ENCODE measurements around the gene SIPA1L2.

The SIPA1L2 gene

DNA sequence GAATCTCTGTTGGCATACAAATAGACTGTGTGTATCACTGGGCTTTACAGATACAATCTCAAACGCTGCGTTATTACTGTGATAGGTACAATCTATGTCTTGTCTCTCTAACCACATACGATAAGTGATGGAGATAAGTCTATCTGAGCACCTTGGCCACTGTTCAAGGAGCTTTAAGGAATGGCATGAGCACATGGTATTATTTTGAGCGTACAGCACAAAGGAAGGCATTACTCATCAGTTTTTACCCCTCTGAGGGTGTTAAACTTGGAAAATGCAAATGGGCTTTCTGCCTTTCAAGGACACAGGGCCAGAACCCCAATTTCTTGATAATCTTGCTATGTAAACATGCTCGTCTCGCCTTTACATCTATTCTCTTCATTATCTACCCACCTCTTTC lies 11.6 kb upstream of the SIPA1L2 start:
- no peak for DNase-seq

DNA sequence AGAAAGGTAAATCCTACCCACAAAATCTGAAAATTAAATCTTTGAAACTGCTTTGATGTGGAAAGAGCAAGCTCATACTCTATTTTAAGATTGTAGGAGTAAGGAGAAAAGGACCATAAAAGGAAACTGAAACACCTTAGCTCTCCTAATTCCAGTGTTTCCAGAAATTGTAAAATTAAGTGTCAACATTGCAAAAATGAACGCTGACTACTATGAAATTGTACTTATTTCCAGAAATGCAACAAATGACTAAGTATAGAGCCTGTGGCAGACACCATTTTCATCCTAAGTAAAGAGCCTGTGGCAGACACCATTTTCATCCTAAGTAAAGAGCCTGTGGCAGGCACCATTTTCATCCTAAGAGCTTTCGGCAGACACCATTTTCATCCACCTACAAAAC lies 6.9 kb upstream of the SIPA1L2 start:
- no peak for DNase-seq

DNA sequence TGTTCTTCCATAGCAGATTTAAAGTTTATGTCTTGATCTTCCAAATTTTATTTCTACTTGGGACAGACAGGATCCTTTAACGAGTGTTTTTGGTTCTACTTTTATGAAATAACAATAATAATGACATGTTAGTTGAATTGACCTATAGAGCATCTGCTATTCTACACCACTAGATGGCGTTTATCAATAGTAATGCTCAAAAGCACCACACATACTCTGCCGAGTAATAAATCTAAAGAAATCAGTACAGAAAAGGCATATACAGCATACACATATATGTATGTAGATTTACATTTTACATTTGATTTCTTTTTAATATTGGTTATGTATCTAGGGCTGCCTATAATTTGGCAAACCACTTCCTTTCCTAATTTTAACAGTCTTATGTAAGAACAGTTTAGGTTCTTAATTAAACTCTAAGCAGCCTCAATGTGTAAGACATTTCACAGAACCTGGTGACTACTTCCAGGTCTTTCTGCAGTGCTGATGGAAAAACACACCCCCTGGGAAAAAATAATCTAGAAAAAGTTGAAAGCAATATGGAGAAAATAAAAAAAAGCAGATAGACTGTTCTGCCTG lies 5.9 kb upstream of the SIPA1L2 start:
- no peak for DNase-seq

DNA sequence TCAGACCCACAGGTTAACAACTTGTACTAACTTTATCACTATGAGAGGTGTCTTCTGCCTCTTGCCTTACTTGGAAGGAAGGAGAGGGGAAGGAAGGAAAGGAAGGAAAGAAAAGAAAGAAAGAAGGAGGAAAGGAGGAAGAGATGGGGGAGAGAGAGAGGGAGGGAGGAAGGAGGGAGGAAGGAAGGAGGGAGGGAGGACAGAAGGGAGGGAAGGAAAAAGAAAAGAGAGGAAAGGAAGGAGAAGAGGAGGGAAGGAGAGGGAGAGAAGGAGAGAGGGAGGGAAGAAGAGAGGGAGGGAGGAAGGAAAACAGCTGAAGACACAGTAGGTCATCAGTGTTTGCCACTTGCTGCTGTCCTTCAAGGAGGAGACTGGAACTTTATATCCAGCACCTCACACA lies 5.3 kb upstream of the SIPA1L2 start:
- no peak for DNase-seq

DNA sequence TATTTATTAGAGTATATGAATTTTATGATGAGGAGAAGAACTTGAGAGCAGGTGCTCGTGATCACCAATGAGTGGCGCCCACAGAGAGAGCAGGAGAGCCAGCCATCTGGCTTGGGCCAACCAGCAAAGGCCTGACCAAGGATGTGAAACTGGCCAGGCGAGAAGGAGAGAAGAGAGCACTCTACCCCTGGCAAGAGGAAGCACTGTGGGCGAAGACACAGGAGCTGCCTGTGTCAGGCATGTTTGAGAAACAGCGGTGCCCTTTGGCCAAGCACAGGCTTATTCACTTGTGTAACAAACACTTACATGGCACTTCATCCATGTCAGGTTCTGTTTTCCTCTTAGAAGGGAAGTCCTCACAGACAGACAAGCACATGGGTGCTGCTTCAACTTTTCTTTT lies 4.2 kb upstream of the SIPA1L2 start:
- no peak for DNase-seq

DNA sequence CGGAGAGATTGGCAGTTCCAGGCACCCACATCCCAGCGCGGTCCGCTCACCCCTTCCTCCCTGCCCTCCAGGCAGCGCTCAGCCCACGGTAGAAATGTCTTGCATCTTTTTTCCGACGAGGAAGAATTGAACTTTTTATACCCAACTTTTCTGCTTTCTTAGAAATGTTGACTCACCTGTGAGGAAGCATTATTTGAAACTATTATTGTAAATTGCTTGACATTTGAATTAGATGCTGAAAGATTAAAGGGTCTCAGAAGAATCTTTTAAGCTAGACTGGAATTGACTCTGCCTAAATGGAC lies 912 bp upstream of the SIPA1L2 start:
- DNase-seq: no peak

DNA sequence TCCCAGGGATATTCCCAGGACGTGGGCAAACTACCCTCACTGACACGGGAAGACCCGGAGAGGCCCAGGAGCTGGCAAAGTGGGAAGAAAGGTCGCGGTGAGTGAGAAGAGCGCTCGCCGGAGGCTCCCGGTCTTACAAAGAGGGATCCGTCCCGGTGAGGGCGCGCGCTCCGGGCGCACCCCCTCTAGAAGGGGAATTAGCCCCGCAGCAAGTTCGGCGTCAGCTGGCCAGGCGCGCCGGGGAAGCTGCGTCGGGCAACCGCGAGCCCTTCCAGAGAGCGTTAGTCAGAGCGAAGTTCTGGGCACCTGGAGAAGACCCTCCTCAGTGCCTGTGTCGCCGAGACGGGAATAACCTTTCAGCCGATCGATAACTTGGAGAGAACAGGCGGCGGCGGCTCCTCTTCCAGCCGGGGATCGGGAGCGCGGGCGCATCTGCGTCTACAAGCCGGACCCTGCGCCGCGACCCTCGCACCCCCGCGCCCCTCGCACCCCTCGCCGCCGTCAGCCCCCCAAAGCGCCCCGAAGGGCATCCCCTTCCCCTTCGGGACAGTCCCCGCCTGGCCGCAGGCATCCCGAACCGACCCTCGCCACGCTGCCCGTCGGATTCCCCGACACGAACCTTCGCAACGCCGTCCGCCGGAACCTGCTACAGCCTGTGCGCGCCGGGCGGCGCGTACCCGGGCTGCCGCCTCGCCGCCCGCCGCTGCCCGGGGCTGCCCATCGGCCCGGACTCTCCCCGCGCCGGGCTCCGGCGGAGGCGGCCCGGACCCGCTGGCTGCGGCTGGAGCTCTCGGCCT lies 485 bp downstream of the SIPA1L2 start:
- DNase-seq: peak; percentile 53

DNA sequence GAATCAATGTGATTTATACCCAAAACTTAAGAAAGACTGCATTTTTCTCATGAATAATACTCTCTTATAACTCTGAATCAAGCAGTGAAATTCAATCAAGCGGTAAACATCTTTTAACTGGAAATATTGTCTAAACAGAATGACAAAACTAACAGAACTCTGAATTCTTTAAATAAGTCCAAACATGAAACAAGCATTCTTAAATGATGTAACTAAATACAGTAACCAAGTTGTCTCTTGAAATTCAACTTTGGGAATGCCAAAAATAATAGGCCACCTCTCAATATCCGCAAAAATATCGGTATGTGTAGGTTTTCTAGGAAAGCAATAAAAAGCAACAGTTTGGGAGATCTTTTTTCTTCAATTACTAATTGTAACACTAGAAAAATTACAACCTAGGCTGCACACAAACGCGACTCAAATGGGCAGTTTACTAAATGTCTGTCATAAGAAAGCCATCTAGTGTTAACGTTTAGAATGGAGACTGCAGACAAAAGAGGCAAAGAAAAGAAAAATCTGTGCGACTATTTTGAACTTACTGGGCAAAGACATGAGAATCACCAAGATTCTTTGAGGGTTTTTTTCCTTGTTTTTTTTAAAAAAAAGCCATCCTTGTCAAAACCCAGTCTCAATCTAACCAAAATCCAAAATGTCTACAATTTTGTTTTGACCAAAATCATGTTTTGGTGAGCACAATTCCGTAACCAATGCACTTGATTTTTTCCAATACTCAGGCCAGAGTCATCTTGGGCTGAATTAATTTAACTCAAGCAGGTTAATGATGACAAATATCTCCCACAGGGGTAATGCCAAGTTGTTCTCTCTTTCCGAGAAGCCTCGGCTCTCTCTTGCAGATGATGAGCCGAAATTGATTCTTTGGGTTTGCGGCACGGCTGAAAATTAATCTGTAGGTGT lies 1.3 kb downstream of the SIPA1L2 start:
- no peak for DNase-seq

DNA sequence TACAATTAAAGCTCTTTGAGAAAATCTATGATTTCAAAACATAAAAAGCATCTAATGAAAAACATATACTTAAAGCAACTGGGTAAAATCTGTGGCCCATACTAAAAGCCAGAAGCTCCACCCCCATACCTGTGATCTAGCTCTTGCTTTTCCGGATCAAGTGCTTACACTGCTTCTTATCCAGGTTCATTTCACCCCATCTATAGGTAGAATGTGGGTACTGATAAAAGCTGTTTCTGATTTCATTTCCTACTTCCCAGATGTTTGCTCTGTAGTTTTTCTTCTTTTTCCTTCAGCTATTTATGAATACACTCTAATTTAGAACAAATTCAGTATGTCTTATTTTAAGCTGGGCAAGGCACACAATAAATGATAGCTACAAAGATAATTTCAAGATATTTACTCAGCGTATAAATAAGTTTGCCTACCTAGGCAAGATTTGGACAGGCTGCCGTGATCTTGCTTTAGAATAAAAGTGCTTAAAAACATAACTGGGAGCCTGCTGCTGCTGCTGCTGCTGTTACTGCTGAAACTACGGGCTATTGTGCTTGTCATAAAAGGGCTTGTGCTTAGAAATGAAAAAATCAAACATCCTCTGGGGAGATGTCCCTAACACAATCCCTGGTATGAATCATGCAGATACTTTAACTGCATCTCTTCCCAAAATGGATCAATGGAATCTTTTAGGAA lies 2.1 kb downstream of the SIPA1L2 start:
- DNase-seq: no peak

DNA sequence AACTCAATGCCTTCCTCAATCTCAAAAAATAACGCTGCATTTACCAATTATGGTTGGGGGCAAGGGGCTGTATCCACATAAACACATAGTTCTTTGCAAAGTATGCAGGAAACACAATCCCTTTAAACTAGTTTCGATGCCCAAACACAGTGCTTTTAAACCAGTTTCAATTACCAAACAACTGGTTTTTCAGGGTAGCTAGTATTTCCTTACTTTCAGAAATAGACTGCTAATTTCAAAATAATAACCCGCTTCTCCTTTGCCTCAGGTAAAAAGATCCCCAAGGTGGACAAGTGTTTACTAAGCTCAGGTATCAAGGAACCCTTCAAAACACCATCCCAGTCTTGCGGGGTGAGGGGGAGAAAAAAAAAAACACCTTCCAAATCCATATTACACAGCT lies 2.8 kb downstream of the SIPA1L2 start:
- no peak for DNase-seq

DNA sequence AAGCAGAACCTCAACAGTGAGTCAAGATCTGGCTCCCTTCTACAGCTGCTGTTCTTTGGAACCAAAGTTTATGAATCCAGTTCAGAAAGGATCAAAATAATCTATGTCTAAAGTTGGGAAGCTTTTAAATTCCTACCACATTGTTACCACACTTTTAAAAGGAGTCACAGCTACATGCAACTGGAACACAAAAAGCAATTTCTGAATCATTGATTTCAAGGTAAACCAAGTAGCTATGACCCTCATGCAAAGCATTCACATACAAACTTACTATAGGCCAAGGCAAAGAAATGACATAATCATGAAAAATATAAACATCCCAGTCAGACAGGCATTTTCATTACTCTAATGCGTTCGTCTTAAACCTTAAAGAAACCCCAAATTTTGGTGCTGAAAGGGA lies 3.5 kb downstream of the SIPA1L2 start:
- DNase-seq: no peak

DNA sequence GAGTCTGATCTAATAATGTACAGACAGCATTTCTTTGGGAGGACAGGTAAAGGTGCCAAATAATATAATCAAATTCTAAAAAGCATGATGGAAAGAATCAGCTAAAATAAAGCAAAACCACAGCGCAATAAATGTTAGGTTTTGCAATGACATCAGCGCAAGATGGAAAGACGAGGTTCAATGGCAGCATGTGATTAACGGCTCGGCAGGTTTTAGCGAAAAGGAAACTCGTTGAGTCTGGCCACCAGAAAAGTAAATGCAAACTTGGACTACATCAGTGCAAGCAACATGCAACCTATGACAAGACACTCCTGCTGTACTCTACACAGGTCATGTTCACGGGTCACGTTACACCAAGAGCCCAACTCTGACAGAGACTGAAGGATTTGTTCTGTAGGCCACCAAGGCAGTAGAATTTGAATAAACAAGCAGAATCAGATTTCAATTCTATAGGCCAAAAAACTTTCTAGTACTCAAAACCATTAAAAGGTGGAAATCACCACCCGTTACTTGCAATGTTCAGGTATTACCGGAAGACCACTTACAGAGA lies 4.5 kb downstream of the SIPA1L2 start:
- DNase-seq: no peak

DNA sequence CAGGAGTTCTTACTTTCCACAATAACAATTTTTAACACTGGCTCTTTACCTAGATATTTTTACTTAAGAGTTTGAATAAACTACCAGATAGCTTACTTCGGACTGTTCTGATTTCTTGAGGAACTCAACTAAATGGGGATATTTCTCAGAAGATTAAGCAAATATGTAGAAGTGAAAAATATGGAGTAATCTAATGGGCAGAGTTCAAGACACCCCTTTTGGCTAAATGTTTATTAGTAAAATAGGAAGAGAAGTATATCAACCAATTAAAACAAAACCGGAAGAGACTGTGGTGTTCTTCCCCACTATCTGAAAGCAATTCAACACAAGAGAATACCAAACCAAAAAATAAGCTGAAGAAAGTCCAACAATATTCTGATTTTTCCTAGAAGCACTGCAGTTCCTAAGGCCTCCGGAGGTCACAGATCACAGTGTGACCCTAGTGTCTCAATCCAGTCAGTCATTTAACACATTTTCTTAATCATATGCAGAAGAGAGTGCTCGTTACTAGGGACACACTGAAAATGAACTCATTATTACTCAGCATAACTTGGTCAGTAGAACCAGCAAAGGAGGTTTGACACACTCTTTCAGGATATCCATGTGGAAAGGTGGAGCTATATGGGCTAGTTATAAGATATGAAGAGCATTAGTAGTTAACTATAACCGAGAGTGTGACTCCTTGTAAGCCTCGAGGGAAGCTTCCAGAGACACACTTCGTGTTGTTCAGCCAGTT lies 5.2 kb downstream of the SIPA1L2 start:
- no peak for DNase-seq

DNA sequence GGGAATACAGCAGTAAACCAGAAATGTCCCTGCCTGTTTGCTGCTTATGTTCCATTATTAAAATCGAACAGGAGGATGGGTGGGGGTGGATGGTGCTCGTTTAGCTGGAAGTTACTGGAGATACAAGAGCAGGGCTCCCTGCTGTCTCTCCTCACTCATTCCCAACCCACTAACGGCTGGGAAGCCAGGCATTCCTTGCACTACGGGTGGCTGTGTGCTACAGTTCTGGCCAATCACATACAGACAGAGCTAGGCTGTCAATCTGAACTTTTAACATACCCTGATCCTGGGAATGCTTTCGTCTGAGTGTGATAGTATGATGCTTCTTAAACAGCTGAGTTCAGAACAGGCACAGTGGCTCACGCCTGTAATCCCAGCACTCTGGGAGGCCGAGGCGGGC lies 7.0 kb downstream of the SIPA1L2 start:
- DNase-seq: no peak

DNA sequence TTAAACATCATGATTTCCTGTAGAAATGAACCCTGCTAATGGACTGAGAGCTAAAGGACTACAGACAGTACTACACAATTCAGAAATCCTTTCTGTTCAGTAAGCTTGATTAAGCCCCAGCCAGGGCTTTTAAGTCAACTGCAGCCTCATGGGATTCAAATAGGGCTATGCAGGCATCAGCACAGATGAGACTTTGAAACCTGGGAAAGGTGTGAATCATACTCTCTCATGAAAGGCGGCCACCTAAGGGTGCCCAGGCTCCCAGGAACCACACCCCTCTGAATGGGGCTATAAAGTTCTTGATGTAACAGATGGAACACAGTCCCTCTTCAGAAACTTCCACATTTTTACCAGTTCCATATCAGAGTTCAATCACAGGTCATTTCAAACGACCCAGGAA lies 7.6 kb downstream of the SIPA1L2 start:
- no peak for DNase-seq

DNA sequence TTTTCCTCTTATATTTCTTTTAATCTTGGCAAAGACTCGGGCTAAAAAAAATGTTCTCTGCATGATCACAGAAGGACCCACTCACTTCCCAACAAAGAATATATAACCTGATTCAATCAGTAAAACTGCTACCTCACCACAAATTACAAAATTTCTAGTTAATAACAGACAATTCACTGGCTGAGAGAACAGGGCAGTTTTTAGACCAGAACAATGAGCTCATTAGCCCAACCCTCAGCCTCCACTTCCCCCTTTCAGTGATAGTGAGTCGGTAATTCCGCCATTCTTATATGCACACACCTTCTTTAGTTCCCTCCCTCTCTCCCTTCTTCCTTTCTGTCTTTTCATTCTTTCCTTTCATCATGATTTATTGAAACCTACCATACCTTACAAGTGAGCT lies 8.9 kb downstream of the SIPA1L2 start:
- no peak for DNase-seq

DNA sequence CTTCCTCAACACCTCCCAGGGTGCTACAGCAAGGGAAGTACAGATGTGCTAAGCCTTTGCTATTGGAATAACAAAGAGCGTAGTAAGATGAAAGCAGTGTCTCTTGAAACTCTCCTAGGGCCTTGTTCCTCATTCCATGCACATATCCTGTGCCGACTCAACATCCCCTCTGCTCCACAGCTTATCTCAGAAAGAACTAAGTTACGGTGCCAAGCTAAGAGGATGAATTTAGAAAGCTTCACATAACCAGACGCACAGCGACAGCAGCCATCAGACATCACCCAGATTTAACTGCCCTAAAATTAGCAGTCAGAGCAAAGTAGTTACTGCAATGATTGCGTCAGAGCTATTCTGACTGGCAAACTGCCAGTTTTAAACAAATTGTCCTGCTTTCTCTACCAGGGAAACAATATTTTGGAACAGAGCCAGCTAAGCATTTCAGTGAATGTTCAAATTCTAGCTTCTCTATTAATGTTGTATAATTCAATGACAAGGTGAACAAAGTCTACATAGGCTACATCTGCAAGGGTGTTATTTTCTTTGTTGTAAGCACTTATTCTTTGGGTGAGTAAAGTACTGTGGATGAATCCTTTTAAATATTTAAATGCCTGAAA lies 9.5 kb downstream of the SIPA1L2 start:
- peak; percentile 46 for DNase-seq

DNA sequence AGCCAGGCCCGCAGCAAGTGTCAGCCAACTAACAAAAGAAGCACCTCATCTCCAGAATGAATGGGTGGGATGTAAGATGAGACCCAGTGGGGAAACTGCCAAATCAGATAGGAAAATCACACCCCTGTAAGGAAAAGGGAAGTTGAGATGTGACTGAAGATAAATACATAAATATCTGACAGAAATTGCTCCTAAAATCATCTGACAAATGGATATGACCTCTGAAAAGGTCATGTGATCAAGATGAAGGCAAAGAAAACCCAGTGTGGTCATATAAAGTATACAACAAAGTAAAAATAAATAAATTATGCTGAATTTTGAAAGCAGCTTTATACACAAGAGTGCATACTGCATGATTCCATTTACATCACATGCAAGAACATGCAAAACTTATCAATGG lies 12.7 kb downstream of the SIPA1L2 start:
- no peak for DNase-seq

DNA sequence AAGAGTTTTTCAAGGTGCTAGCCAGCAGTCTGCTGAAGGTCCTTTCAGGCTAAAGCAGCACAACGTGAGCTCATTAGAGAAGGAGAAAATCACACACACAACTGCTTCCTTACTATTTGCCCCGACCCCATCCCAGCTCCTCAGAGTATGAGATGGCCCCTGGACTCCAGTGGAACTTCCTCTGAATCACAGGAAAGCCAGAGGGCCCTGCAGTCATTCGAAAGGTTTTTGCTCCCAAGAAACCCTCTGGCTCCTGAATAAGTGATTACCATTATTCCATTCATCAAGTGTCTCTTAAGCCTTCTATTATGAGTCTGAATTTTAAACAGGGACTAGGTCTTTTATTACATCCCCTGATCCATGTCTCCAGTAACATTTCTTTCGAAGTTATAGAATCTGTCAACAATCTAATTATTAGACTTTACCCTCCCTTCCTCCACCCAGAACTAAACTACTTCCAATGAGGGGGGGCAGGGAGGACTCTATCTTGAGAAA lies 14.6 kb downstream of the SIPA1L2 start:
- DNase-seq: no peak

DNA sequence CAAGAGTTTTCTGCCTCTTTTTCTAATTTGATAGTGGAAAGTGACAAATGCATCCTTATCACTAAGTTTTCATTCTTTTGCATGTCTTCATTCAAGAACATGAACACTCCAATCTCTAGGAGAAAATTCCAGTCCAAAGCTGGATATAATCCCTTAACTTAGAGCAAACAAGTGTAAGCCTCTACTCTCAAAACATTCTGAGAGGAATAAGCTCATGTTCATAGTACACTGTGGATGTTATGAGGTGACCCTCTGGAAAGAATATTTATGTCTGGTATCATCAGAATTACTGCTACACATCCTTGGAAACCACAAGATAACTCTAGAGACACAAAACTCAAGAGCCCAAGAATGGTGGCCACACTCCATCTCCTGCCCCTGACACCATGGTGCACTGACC lies 15.1 kb downstream of the SIPA1L2 start:
- DNase-seq: no peak

DNA sequence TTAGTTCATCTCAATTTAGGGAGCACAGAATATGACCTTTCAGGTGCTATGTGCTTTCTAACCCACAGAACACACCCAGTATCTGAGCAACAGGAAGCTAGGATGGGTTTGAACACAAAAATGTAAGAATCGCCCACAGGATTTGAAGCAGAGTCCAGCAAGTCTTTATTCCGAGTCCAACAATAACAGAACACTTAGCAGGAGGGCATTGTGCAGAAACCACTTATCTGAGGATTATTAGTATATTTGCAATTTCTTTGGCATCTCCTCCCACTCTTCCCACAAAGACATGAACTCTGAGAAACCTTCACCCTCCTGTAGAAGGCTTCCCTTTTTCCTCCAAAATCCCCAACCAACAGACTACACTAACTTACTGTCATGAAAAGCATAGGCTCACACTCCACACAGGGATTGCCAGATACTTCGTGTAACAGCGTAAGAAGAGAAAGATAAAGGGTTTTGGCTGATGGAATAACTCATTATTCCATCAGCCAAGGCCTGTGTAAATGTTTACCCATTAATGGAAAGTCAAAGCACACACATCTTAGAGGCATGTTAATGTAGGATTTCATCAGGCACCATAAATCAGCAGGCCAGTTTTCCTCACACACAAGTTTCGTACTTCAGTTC lies 16.1 kb downstream of the SIPA1L2 start:
- DNase-seq: no peak

All from femur (tissue), 1 donor.